HCEC 1CT (cell line): ENCODE data around the gene RAB3IL1.

Source experiments
- DNase-seq: peaks from one replicate; pipeline ENCODE4 v3.0.0-alpha.2; 2017

The RAB3IL1 gene

DNA sequence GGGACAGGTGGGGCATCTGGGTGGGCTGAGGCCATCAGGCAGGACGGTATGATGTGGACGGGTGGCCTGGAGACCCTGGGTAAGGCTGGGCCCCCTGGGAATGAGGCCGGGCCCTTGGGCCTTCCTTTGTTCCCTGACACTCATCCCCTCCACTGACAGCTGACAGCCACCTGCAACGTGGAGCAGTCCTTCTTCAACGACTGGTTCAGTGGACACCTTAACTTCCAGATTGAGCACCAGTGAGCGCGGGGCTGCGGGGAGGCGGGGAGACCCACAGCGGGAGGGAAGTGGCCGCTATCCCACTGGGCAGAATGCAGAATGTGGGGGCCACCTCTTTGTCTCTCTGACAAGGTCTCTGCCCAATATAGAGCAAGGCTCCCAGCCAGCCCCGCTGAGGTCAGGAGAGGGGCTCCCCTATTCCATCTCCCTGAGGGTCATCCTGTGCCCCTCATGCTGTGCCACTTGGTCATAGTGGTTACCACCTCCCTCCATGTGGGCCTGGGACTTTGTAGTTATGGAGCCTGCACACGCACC is 53.8 kb downstream of the RAB3IL1 start:
- no peak for DNase-seq

DNA sequence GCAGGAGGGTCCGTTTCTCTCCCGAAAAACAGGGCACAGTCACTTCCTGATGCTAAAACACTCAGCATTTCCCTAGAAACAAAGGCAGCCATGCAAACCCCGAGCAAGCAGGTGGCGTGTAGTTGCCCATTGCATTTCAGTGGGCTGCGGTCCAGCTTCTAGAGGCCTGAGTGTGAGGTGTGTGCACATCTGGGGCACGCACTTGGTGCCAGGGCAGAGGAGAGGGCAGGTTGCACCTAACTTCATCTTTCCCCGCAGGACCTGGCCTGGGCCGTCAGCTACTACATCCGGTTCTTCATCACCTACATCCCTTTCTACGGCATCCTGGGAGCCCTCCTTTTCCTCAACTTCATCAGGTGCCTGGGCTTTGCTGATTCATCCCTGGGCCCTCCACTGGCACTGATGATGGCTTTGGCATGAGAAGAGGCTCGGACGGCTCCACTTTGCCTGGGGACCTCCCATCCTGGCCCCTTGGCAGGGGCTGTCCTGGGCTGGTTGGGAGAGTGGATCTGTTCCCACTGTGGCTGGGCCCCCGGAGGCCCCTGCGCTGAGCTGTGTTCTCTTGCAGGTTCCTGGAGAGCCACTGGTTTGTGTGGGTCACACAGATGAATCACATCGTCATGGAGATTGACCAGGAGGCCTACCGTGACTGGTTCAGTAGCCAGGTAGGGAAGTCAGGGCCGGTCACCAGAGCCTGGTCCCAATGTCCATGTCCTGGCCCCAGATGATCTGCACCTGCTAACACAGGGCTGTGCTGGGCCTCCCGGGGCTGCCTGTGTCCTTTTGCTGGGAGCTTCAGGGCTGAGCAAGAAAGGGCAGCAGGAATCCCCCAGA is 54.4 kb downstream of the RAB3IL1 start:
- DNase-seq, result no peak

DNA sequence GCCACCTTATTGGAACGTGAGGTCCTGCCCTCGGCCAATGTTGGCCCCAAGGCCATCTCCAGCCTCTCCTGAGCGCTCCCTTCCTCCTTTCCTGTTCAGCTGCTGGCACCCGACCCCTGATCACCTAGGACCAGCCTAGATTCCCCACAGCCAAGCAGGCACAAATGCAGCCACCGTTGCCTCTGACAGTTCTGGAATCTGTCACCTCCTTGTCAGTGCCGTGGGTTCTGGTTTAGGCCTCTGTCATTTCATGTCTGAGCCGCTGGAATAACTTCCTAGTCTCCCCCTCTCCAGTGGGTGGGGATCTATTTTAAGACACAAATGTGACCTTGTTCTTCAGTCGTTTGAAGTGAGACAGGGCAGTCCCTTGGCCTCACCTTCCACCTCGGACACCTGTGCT is 55.7 kb downstream of the RAB3IL1 start:
- no peak for DNase-seq

DNA sequence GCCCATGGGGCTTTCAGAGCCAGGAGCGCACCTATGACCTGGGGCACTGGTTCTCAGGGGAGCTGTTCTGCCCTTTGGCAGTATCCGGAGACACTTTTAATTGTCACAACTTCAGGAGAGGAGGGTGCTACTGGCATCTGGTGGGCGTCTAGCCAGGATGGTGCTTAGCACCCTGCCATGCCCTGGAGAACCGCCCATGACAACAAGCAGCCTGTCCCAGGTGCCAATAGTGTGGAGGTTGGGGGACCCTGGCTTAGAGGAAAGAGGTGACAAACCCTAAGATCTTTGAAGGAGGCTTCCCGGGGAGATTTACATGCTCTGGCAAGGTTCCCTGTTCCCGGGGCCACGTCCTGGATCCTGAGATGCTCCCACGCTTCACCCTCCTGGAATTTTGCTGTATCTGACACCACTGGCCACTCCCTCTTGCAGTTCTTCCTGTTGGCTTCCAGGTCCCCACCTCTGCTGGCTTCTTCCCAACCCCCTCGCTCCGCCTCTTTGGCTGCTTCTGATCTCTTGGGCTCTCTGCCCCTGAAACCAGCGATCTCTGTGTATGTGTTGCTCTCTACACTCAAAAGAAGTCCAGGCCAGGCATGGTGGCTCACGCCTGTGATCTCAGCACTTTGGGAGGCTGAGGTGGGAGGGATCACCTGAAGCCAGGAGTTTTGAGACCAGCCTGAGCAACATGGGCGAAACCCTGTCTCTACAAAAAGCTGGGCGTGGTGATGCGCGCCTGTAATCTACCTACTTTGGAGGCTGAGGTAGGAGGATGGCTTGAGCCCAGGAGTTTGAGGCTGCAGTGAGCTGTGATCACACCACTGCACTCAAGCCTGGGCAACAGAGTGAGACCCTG is 57.1 kb downstream of the RAB3IL1 start:
- DNase-seq, result peak; percentile 13

DNA sequence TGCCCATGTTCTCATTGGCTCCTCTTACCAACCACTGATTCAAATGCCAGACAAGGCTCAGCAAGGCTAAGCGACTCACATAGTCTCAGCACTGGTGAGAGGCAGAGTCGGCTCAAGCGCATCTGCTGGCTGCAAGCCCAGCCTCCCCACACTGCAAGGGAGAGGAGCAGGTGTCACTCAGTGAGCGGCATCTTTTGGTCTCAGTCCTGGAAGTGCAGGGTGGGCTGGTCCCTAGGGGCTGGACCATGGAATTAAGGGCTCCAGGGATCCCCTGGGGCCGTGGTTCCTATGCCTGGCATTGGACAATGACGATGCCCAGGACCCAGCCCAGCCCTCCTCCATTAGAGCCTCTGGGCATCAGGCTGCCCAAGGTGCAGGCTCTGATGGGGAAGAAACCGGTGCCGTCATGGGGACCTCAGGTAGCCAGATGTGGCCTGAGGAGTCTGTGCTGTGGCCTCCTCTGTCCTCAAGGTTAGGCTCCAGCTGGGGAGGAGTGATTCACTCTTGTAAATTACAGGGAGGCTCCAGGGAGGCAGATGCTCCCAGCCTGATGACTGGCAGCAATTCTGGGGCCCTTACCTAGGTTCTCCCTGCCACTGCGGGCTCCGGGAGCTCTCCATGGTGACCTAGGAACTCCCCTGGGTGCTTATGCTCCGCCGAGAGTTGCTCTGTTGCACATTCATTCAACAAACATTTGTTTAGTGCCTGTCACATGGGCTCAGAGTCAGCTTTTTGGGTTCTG is 61.3 kb downstream of the RAB3IL1 start:
- peak; percentile 21 for DNase-seq

DNA sequence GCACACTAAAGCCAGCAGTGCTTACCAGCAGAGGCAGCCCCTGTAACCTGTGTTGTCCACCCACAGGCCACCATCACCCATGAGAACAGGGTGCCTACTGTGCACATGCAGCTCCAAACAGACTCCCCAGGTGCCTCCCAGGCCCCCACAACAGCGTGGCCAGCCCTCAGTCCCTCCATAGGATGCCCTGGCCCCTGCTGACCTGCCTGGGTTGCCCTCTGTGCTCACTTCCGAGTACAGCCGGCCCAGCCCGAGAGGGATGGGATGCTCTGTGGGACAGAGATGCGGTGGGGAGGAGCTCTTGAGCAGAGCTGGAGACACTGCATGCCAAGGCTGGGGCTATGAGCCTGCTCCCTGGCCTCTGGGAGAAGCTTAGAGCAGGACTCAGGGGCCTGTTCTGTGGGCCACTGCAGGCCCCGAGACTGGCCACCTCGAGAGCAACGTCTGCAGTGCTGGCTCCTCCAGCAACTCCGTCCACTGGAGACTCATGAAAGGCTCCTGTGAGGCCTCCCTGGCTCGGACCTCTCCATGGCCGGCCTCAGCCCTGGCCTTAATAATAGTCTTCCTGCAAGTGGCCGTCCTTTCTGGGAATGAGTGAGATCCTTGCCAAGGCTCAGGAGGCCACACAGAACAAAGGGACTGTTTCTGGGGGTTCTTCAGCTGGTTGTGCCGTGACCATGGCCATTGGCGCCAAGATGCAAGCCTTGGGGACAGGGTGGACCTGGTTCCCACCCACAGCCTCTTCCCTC is 62.2 kb downstream of the RAB3IL1 start:
- DNase-seq, result no peak

DNA sequence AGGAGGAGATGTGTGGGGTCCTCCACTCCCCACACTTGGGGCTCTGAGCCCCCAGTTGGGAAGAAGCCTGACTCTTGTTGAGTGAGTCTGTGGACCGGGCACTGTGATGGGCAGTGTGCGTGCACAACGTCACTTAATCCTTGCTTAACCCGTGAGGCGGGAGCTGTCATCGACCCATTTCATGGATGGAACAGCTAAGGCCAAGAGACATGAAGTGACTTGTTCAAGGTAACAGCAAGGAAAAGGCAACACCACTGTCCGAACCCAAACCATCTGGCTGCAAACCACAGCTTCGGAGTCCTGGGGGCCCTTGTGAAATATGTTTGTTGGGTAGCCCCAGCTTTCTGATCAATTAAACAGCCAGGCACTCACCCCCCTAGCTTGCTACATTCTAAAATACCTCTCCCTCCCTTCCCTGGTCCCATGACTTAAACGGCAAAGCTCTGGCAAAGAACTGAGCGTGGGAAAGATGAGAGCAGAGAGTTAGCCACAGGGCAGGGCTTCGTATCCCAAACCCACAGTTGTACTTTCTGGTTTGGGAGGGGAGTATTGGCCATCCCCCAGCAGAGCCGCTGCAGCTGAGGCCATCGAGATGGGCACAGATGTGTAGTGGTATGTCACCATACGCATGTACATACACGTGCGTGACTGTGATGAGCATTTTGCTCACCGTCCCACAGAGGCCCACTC is 63.0 kb downstream of the RAB3IL1 start:
- DNase-seq, result no peak

DNA sequence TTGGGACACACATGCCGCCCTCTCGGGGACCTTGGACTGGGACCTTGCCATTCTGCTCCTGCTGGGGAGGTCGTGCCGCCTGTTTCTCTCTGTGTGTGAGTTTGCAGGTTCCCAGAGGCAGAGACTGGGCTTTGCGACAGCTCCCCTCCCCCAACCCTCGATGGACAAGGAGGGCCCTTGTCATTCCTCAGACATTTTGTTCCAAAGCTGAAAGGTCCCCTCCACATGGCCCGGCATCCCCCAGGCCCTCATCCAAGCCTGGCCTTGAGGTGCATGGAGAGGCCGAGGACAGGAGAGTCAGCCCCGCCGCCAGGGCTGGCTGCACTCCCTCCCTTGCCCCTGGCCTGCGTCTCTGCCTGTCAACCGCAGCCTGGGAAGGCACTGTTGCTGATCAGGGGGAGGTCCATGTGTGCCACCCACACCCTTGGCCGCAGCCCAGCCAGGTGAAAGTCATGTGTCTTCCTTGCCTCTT is 63.6 kb downstream of the RAB3IL1 start:
- no peak for DNase-seq

DNA sequence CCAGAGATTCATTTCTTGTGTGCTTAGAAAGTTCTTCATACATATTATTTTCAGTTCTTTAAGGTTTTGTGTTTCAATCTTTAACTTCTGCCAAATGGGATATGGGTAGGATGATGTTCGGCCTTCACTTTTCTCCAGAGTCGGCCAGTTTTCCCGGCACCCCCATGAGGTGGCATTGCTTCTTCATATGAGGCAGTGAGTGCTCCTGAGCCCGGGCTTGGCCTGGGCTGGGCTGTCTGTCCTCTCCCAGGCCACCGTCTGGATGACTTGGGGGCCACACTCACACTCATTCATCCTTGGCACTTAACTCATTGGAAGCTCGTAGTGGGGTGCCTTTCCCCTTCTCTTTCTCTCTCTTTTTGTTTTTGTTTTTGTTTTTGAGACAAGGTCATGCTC is 65.5 kb downstream of the RAB3IL1 start:
- no peak for DNase-seq

DNA sequence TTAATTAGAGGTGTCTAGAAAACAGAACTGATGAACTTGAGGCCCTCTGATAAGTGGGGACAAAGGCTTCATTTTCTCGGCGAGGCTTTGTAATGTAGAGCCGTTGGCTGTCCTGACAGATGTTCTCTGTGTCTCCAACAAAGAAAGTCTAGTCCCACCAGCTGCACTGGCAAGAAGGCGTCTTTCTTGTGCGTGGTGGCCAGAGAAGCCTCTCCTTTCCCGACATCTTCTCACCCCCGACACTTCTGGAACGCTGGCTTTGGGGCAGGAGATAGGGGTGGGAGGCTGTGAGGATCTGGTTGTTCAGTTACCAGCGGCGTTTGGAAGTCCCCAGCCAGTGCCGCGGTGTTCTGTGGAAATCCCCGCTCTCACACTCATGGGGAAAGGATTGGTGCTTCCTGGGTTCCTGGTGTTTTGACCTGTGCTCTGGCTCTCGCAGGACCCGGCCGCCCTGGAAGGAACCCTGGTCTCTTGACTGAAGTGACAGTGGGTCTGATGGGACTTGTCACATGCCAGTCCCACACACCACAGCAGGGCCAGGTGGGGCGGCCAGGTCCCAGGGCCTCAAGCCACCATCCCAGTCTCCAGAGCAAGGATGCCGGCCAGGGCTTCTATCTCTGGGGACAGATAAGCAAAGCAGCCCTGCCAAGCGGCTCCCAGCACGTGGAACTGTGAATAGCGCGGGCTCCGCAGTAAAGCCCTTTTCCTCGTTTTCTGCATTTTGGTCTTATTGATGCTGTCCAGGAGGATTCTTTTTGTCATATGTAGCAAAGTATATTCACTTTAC is 66.1 kb downstream of the RAB3IL1 start:
- no peak for DNase-seq

DNA sequence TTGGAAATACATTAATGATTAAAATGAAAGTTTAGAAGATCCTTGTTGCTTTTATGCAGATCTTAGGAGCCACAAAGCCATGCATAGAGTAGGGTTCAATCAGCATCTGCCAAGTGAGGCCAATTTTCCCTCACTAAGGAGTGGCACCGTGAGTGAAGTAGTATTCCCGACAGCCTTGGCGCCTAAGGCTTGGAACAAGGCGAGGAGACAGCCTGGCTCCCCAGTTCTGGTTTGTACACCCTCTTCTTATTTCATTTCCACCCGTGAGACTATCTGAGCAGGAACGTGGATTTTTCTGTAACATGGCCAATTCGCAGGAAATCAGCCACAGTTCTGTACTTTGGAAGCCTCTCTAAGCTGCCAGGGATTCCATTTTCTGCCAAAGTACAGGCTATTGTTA is 66.7 kb downstream of the RAB3IL1 start:
- DNase-seq, result no peak

DNA sequence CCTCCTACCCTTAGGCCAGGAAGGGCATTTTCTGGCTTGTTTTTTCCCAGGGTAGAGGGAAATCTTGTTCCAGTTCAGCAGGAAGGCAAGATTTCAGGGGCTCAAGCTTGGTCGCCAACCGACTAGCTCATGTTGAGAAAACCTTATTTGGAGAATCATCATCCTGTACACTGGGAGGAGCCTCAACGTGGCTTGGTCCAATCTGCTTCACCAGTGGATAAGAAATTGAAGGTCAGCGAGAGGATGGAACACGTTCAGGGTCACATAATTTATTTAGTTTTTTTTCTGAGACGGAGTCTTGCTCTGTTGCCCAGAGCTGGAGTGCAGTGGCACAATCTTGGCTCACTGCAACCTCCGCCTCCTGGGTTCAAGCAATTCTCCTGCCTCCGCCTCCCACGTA is 68.7 kb downstream of the RAB3IL1 start:
- no peak for DNase-seq

DNA sequence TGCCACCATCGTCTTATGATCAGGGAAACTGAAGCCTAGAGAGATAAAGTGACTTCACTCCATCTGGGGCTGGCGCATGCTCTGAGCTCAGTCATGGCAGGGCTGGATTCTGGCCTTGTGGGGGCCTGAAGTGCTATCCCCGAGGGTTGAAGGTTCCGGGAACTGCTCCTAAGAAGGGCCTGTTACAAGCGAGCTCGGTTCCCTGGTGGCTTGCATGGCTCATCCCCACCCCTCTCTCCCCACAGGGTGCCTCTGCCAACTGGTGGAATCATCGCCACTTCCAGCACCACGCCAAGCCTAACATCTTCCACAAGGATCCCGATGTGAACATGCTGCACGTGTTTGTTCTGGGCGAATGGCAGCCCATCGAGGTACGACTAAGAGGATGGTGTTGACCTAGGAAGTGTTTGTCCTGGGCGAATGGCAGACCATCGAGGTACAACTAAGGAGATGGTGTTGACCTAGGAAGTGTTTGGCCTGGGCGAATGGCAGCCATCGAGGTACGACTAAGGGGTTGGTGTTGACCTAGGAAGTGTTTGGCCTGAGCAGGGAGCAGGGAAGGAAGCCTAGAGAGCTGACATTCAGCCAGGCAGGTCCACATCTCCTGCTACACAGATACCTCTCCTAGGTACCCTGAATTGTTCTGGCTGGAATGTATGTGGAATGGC is 69.3 kb downstream of the RAB3IL1 start:
- DNase-seq, result no peak
